Iris pigment epithelial cell (primary cell): ENCODE measurements around the gene GINS2.

Experiments used
- DNase-seq: peaks from one replicate; pipeline ENCODE4 v3.0.0-alpha.2; 2011; ENCODE audit warnings: low read depth

Gene GINS2

DNA sequence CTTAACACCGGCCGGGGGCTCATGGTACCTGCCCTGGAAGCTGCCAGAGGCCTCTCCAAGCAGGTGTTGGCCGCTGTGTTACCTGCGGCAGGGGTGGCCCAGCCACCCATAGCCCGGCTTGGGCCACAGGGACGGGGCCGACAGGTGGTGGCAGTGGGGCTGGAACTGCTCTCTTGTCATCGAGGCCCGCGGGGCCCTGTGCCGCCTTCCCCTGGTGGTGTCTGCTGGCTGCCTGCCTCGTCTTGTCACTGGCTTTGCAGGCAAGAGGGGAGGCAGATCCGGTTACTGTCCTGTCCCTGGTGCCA is 48.5 kb downstream of the GINS2 start:
- no peak for DNase-seq

DNA sequence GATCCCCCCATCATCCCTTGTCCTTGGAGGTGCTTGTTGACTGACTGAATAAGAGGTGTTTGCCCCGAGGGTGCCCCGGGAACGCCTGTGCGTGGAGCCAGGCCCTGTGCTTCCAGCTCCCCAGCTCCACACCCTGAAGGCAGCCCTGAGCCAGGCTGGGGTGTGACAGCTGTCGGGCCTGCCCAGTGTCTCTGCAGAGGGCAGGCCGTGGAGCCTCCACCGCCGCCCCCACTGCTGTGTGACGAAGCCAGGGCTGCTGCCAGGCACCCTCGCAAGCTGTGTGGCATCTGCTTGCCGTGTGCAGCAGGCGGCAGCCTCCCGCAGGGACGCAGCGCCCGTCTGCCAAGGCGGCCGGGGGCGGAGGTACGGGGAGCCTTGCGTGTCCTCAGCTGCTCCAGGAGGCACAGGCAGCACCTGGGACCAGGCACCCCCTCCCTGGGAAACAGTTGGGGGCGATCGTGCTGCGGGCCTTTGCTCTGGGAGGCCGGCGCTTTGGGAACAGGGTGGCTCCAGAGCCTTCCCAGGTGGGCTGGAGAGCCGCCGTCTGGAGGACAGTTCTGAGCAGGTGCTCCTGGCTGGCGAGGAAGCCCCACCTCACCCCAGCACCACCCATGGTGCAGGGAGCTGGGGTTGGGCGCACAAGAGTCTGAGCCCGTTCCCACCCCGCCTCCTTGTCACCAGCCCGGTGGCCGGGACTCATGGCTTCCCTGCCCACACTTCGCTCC is 49.1 kb downstream of the GINS2 start:
- no peak for DNase-seq

DNA sequence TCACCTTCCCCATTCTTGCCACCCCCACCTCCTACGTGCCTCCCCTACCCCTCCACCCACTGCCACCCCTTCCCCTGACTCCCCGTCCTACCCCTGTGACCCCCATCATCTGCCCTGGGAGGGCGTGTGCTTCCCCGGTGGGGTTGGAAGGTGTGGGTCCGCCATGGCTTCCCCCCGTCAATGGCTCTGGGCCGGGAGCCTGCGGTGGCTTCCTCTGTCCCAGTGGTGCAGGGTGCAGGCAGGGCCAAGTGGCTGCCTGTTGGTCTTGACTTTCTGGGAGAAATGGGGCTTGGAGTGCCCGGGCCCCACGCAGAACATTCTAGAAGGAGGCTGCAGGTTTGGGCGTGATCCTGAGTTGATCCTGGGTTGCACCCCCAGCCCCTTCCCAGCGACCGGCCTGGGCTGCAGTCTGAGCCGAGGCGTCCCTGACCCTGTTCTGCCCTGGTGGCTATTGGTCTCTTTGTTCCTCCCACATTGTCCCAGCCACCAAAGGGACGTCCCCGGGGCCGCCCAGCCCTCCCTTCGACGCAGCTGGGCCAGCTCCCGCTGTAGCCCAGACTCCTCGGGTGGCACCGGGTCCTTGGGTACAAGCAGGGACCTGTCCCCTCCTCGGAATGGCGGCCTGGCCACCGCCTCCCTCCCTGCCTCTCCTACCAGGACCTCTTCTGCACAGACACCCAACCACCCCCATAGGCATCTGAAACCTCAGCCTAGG is 49.9 kb downstream of the GINS2 start:
- no peak for DNase-seq

DNA sequence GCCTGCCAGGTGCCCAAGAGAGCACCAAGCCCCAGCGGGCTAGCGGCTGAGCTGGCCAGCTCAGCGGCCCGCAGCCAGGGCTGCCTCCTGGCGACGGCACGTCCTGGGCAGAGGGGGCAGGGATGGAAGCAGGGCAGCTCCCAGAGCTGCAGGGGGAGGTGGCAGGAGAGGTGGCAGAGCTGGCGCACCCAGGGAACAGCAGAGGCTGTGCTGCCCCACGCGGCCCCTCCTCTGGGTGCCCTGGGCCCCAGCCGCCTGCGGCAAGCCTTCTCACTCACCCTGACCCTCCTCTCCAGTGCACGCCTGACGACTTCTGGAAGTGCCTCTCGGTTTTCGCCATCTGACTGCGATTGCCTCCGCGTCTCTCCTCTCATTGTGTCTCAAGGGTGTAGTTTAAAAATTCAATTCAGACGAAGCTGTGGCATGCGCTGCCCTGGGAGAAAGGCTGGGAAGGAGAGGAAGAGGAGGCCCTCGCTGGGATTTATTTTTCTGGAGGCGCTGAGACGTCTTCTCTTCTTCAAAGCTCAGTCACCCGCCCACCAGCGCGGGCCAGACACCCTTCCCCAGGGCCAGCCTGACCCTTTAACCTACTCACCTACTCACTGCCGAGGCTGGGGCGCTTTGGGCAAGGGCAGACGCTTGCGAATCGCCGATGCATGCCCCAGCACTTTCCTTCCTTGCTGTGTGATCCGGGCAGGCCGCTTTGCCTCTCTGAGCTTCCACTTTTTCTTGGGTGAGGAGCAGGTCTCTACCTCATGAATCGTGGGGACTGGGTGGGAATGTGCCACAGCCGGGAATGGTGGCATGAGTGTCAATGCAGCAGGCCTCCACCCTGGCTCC is 50.7 kb downstream of the GINS2 start:
- DNase-seq, result no peak

GRCh38 chr16:85637061-85637807 is 51.5 kb downstream of the GINS2 start:
- DNase-seq, result no peak

- no peak for DNase-seq
These were observed 52.4 kb downstream of the GINS2 start for GRCh38 chr16:85636234-85636812.

- no peak for DNase-seq
These were observed 53.1 kb downstream of the GINS2 start for GRCh38 chr16:85635545-85636140.

DNA sequence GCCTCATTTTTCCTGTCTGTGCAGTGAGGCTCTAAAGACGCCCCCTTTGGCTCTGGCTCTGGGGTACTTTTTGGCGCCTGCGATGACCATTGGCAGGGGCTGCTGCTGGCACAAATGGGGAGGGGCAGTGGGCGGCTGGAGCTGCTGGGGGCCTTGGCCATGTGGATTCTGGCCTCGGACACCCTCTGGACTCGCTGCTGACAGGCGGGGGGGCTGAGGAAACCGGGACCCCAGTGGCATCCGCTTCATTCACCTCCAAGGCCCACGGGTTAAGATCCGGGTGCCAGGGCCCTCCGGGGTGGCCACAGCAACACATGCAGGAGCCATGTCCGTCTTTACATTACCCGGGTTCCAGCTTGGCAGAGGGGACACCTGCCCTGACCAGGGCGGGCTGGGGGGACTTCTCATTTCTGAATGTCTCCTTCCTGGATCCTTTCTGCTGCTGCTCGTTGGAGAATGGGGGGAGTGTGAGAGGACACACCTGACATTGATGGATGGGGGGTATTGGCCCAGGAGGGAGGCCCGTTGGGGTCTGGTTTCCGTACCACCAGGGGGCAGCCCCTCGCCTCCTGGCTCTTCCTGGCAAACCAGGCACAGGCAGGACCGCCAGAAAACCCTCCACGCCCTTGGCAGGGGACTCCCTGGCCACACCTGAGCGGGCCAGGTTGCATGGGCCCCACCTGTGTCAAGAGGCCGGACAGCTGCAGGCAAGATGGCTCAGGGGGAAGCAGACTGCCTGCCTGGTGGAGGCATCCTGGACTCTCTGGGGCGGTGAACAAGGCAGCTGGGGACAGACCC is 53.8 kb downstream of the GINS2 start:
- DNase-seq, result no peak

- no peak for DNase-seq
These were observed 54.9 kb downstream of the GINS2 start for GRCh38 chr16:85633888-85634287.

GRCh38 chr16:85633438-85633743 is 55.4 kb downstream of the GINS2 start:
- DNase-seq, result no peak

DNA sequence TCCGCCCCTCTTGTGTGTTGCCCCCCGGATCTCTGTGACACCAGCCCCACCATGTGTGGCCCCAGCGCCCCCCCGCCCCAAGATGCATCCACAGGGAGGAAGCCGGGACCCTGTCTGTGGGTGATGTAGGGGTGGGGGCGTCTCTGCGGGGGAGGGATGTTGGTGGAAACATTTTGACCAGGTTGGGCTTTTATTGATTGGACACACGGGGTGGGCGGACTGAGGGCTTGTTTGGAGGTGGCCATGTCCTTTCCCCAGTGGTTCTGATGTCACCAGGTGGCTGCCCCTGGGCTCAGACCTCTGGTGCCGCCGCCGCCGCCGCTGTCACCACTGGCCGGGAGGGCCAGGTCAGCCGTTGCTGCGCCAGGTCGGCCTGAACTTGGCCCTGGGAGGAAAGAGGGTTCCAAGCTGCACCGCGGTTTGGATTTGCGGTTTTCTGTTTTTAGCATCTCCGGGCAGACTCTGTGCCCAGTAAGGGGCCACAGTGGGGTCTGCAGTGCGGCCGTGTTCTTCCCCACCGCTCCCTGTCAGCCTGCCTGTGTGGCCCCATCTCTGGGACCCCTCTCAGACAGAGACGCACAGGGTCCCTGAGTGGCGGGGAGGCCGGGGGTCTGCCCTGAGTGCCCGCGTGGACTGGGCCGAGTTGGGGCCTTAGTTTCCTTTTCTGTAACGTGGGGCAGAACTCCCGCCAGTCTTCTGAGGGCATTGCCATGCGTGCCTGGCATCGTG is 55.9 kb downstream of the GINS2 start:
- no peak for DNase-seq

DNA sequence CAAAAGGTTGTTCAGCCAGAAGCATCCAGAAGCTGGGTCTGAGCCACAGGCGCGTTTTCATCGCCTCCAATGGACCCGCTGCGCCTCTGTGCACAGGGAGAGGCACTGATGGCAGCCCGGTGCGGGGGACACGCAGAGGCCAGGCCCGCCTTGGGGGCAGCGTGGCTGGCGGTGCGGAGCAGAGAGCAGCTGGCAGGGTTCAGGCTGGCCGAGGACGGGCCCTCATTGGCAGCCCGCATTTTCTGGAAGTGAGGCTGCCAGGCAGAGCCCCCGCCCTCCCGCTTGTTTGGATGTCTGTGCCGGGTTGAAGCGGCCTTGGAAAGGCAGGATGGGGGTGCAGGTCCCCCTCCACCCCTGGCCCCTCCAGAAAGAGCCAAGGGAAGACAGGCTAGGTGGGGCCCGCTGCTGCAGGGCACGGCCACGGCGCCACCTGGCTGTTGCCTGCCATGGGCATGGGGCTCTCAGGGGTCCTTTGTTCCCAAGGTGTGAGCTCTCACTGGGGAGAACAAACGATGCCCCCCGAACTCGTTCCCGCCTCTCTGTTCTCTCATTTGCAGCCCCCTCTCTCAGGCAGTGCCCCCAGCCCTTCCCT is 56.9 kb downstream of the GINS2 start:
- DNase-seq, result no peak

DNA sequence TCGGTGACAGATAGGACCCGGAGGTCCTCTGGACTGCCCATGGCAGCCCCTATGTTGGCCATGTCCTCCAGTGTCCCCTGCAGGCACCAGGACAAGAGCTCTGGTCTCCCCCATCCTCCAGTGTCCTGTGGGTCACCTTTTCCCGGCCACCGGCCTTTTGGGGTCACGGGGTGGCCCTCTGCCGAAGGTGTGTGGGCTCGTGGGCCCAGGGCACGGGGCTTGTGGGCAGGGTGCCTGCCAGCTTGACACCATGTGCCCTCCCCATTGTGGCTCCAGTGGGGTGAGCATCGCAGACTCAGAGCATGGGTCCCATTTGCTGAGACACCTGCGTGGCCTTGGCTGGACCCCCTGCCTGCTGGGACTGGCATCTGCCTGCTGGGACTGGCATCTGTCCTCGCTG is 57.5 kb downstream of the GINS2 start:
- no peak for DNase-seq

DNA sequence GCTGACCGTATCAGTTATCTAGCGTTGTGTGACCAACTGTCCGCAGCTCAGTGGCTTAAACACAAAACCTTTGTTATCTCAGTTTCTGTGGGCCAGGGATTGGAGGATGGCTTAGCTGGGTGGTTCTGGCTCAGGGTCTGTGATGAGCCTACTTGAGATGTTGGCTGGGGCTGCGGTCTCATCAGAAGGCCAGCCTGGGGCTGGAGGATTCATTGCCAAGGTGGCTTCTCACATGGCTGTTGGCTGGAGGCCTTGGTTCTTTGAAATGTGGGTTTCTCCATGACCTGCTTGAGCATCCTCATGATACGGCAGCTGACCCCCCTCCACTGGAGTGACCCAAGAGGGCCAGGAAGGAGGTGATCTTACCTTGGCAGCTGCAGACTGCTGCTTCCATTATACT is 58.9 kb downstream of the GINS2 start:
- DNase-seq, result no peak

DNA sequence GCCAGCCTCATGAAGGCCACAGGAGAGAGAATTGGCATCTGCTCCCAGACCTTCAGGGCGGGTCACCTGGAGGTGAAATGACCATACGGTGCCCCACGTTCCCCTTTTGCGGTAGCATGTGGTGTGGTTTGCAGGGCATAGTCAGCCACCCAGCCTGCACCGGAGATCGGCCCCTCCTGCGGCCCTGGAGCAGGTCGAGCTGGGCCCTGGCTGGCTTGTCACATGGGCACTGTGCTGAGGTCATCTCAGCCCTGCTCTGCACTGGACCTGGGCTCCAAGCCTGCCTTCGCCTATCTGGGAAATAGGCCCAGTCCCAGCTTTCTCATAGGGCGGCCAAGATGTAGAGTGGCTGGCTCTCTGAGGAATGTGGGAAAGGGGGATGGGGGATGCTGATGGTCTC is 59.4 kb downstream of the GINS2 start:
- DNase-seq, result no peak

DNA sequence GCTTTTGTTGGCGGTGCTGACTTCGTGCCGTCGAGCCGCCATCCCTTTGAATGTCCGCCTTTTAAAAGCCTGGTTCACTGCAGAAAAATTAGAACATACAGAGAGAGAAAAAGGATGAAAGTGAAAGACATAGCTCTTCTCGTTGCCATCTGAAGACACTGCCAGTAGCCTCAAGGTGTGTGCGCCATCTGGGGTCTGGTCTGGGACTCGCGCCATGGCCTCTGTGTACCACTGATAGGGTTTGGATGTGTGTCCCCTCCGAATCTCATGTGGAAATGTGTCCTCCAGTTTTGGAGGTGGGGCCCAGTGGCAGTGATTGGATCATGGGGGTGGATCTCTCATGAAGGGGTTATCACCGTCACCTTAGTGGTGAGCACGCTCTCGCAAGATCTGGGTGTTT is 60.1 kb downstream of the GINS2 start:
- DNase-seq, result no peak

- DNase-seq, result no peak
These were observed 60.5 kb downstream of the GINS2 start for GRCh38 chr16:85628265-85628556.

- no peak for DNase-seq
These were observed 61.1 kb downstream of the GINS2 start for GRCh38 chr16:85627526-85628264.

GRCh38 chr16:85627089-85627488 is 61.7 kb downstream of the GINS2 start:
- no peak for DNase-seq
